Ureter (tissue), 1 donor: ENCODE measurements around the gene AMY2A. TPM values are rescaled to one million over a fixed set of nuclear protein-coding genes. Genes with fewer than 3 reads are reported as not detected.
"Not testable (repeated sequence)": the region's sequence is repeated elsewhere in the genome, so short reads cannot be mapped to it uniquely, and the experiment has no call there.

Experiments used
- DNase-seq: peaks from one replicate; pipeline ENCODE4 v3.0.0-alpha.2; 2020; ENCODE audit warnings: low spot score
- total RNA-seq: library from RNA; stranded (reverse); gene quantifications from one replicate; pipeline ENCODE4 v1.2.4, GENCODE V29; 2023
- donor health status: DM: yes; HTN: yes; CAD: no.

The AMY2A gene
- not detected for total RNA-seq

DNA sequence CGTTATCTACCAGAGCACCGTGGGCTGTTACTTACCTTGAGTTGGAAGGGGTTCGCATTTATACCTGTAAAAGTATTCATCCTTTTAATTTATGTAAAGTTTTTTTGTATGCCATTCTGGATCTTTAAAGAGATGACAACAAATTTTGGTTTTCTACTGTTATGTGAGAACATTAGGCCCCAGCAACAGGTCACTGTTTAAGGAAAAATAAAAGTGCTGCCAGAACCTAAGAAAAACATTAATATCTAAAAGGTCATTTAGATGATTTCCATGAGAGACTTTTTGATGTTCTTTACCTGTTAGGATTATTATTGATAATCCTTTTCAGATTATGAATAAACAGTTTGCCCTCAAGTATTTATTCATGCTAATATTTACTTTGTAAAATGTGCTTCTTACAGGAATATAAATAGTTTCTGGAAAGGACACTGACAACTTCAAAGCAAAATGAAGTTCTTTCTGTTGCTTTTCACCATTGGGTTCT lies at the start of gene AMY2A:
TSS of gene AMY2A (plus strand) at position 434 of the 484 bp plus-strand sequence. CDS start at position 448, 14 bp downstream.
- not testable (repeated sequence) for DNase-seq

DNA sequence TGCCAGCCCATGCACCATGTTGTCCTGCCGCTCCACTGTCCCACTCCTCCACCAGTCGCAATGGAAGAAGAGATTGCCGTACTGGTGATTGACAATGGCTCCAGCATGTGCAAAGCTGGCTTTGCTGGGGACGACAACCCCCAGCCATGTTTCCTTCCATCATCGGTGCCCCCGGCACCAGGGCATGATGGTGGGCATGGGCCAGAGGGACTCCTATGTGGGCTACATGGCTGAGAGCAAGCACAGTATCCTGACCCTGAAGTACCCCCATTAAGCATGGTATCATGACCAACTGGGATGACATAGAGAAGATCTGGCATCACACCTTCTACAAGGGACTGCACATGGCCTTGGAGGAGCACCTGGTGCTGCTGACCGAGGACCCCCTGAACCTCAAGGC lies 47.7 kb upstream of the AMY2A start:
- no peak for DNase-seq

GRCh38 chr1:103571289-103571688 lies 45.9 kb upstream of the AMY2A start, which contains the start of gene AMY2B:
TSS of gene AMY2B (plus strand) at chr1:103571589. CDS start at chr1:103571603, 14 bp downstream.
- not testable (repeated sequence) for DNase-seq

- no peak for DNase-seq
Measured at GRCh38 chr1:103576065-103576464, 41.2 kb upstream of the AMY2A start.

DNA sequence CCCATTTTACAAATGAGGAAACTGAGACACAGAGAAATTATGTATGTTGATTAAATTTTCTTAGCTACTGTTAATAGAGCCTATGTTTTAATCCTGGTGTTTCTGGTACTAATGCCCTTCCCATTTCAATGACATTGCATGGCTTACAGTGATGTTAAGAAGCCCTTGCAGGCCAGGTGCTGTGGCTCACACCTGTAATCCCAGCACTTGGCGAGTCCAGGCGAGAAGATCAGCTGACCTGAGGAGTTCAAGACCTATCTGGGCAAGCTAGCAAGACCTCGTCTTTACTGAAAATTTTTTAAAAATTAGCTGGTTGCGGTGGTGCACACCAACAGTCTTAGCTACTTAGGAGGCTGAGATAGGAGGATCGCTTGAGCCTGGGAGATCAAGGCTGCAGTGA lies 40.4 kb upstream of the AMY2A start:
- not testable (repeated sequence) for DNase-seq

DNA sequence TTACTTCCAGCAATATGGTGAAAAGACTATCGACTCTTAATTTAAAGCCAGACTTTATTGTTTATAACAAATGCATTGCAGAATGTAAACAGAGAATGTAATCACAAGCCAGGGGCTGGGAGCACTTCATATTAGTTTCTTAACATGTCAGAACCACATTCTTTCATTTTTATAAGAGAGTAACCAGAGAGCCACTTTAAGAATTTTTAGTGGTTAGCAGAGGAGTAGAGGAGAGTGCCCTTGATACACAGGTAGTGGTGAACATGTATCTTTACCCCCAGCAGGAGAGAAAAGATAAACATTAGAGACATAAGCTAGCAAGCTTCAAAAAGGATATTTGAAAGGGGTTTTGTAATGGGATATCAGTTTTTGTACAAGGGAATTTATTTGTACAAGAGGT lies 34.8 kb upstream of the AMY2A start:
- no peak for DNase-seq

GRCh38 chr1:103583887-103584286 lies 33.3 kb upstream of the AMY2A start:
- DNase-seq = no peak

GRCh38 chr1:103584537-103584936 lies 32.7 kb upstream of the AMY2A start:
- no peak for DNase-seq

GRCh38 chr1:103602740-103603139 lies 14.5 kb upstream of the AMY2A start:
- not testable (repeated sequence) for DNase-seq

DNA sequence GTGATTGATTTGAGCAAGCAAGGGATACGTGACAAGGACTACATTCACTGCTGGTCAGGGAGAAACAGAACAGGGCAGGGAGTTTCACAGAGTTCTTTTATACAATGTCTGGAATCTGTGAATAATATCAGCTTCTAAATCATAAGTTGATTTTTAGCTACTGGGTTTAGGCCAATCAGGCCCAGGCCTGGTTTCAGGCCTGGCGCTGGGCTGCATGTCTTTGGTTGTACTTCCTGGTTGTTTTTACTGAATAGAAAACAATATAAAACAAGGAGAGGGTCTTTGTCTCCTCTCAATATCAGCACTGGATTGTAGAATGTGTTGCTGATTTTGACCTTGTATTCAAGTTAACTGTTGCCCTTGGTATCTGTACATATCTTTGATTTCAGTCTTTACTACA lies 865 bp upstream of the AMY2A start:
- no peak for DNase-seq

DNA sequence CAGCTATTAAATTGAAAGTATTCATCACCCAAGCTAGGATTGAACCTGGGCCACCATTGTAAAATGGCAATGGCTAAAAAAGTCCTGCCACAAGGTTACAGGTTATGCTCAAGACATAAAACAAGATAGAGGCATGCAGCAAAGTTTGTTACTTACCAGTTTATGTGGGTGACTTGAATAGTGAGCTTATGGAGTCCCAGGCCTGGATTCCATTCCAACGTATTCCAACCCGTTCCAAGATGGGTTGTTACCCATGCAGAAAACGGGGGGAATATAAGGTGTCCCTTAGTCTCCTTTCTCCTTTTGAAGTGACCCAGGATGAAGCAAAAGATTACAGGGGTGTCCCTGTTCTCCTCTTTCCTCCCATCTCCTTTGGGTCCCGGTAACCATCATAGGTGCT lies 10.2 kb downstream of the AMY2A start:
- not testable (repeated sequence) for DNase-seq

DNA sequence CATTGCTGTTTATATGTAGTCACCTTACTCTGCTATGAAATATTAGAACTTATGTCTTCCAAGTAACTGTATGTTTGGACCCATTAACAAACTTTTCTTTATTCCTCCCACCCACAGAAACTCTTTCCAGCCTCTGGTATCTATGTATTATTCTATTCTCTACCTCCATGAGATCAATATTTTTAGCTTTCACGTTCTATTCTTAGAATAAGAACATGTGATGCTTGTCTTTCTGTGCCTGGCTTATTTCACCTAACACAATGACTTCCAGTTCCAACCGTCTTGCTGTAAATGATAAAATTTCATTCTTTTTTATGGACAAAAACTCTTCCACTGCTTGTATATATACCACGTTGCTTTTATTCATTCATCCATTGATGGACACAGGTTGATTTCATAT lies 24.0 kb downstream of the AMY2A start:
- DNase-seq = not testable (repeated sequence)

GRCh38 chr1:103643908-103644307 lies 26.7 kb downstream of the AMY2A start:
- not testable (repeated sequence) for DNase-seq

- not testable (repeated sequence) for DNase-seq
Measured at GRCh38 chr1:103650305-103650704, 33.1 kb downstream of the AMY2A start.

DNA sequence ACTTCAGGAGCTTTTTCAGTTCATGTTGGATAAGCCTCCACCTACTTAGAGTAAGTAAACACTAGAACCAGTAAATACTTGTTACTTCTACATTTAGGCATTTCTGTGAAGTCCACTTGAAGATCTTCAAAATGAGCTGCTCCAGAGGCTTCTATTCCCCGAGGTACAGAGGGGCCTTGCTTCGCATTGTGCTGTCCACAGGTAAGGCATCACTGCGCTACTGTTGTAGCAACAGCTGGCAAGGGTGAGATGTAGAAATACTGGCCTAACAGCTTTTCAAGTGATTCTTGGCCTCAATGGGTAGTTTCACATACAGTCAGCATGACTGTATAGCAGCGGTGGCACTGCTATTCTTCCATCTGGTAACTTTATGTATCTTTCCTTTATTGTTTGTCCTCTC lies 33.7 kb downstream of the AMY2A start:
- not testable (repeated sequence) for DNase-seq

DNA sequence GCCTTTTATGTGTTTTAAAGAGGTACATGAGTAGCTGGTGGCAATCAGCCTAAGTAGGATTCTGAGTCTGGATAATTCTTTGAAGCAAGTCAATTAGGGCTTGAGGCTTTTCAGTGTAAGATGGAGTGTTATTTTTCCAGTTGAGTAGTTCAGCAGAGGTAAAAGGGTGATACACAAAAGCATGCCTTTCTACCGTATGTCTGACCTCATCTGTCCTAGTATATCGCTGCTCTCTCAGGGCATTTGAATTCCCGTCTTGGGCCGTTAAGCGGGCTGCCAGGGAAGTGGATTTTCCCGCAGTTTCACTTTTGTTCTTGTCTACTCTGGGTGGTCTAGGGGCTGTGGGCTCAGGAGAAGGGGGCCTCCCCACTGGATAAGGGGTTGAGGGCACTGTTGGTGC lies 36.9 kb downstream of the AMY2A start:
- DNase-seq = not testable (repeated sequence)

DNA sequence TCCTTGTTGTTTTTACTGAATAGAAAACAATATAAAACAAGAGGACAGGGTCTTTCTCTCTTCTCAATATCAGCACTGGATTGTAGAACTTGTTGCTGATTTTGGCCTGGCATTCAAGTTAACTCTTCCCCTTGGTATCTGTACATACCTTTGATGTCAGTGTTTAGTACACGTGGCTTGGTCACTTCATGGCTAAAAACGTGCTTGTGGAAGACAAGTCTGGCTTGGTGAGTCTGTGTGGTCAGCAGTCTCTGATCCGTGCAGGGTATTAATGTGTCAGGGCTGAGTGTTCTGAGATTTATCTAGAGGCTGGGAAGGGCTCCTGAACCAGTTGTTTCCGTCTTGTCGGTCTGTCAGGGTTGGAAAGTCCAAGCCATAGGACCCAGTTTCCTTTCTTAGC lies 38.2 kb downstream of the AMY2A start, which contains the start of gene AMY1A:
TSS of gene AMY1A (plus strand) at position 301 of the 400 bp plus-strand sequence. CDS start 571 bp downstream, outside the sequence.
- not testable (repeated sequence) for DNase-seq

Other genes starting within 250 kb of the AMY2A start
- gene RNPC3, start 91.7 kb upstream of the AMY2A start, total RNA-seq = 54.0 TPM
- gene AMY2B, start 45.8 kb upstream of the AMY2A start, total RNA-seq = 38.0 TPM
- not detected for gene AMY1A, start 38.3 kb downstream of the AMY2A start, total RNA-seq
- gene AMY1B, start 78.8 kb downstream of the AMY2A start, total RNA-seq = not detected
- gene AMY1C, start 132.5 kb downstream of the AMY2A start, total RNA-seq = not detected